Measurements from ENCODE around the gene EPHX1. TPM values are rescaled to one million over a fixed set of nuclear protein-coding genes. Genes with fewer than 3 reads are reported as not detected.

The EPHX1 gene
- total RNA-seq, 4 donors from 2014 or later: 56.9 to 114 (median 90.6) TPM

GRCh38 chr1:225840223-225840610, 30.3 kb downstream of the EPHX1 start:
- in situ Hi-C loops (cut with MboI; ENCODE audit: low pct_ligation_motif_present in 1 of 4, low pct_unique_long_range_greater_than_20kb in 1 of 4, low sequenced_read_pairs in 3 of 4): no loop called here
- H3K27me3 ChIP-seq: no peaks in the 10 kb centered on the region
- H3K36me3 ChIP-seq: peaks cover 0 to 4% (median 0%) of the 10 kb centered on the region in 4 donors
- H3K4me3 ChIP-seq: no peak overlapping the region
- H3K27ac ChIP-seq: no peak overlapping the region
- intact Hi-C loops (cut with DNase I; ENCODE audit: low total_unique reads): loop anchor here (10.0 kb wide), 1 partner anchor 65 kb away; the partner anchor contains the start of gene SRP9
- H3K9me3 ChIP-seq: no peaks in the 10 kb centered on the region
- WGBS, 2 donors (ENCODE audit: low coverage in 1 of 2): 80 to 100% methylated on average over 1 of the region's 1 CpG
- DNase-seq: no peak
- H3K4me1 ChIP-seq: peaks cover 0 to 5% (median 0%) of the 10 kb centered on the region in 4 donors
- TF ChIP-seq POLR2AphosphoS5 (IDR thresholded peaks at IDR 0.05): no peak
- no peak for TF ChIP-seq EP300 (IDR thresholded peaks at IDR 0.05; ENCODE audit: low read depth)
- TF ChIP-seq POLR2A (IDR thresholded peaks at IDR 0.05): no peak
- no peak for TF ChIP-seq CTCF (IDR thresholded peaks at IDR 0.05)

- Histone ChIP-seq H3K9me3 (no peaks in the 10 kb centered on the region), H3K27ac (no peak overlapping the region), H3K36me3 (peaks cover 0 to 4% (median 0%) of the 10 kb centered on the region in 4 donors), H3K4me3 (no peak overlapping the region), H3K4me1 (peaks cover 0 to 2% (median 0%) of the 10 kb centered on the region in 4 donors), H3K27me3 (no peaks in the 10 kb centered on the region)
- TF ChIP-seq POLR2AphosphoS5 (IDR thresholded peaks at IDR 0.05): no peak
- TF ChIP-seq POLR2A (IDR thresholded peaks at IDR 0.05): no peak
- no peak for TF ChIP-seq EP300 (IDR thresholded peaks at IDR 0.05; ENCODE audit: low read depth)
- no peak for TF ChIP-seq CTCF (IDR thresholded peaks at IDR 0.05)
- no peak for DNase-seq
- WGBS, 2 donors (ENCODE audit: low coverage in 1 of 2): 63 to 78% methylated on average over 2 to 4 of the region's 4 CpGs
- in situ Hi-C loops (cut with MboI; ENCODE audit: low pct_ligation_motif_present in 1 of 4, low pct_unique_long_range_greater_than_20kb in 1 of 4, low sequenced_read_pairs in 3 of 4): no loop called here
- intact Hi-C loops (cut with DNase I; ENCODE audit: low total_unique reads): loop anchor here (10.0 kb wide), 1 partner anchor 66 kb away; the partner anchor contains the start of gene SRP9
These were observed 30.8 kb downstream of the EPHX1 start for GRCh38 chr1:225840713-225841112.

GRCh38 chr1:225842074-225842473, 32.1 kb downstream of the EPHX1 start:
- no peaks in the 10 kb centered on the region for H3K27me3 ChIP-seq
- DNase-seq: no peak
- H3K4me3 ChIP-seq: no peak overlapping the region
- WGBS, 2 donors (ENCODE audit: low coverage in 1 of 2): 72 to 100% methylated on average over 1 to 12 of the region's 12 CpGs
- no peak overlapping the region for H3K27ac ChIP-seq
- H3K36me3 ChIP-seq: peaks cover 0 to 7% (median 2%) of the 10 kb centered on the region in 4 donors
- in situ Hi-C loops (cut with MboI; ENCODE audit: low pct_ligation_motif_present in 1 of 4, low pct_unique_long_range_greater_than_20kb in 1 of 4, low sequenced_read_pairs in 3 of 4) (no loop called here), intact Hi-C loops (cut with DNase I; ENCODE audit: low total_unique reads) (loop anchor here (10.0 kb wide), 1 partner anchor 67 kb away; the partner anchor contains the start of gene SRP9)
- H3K9me3 ChIP-seq: no peaks in the 10 kb centered on the region
- peaks cover 0 to 2% (median under 1%) of the 10 kb centered on the region in 4 donors for H3K4me1 ChIP-seq
- TF ChIP-seq POLR2AphosphoS5 (IDR thresholded peaks at IDR 0.05) (peak in 1 of 3 donors; percentile 38), CTCF (IDR thresholded peaks at IDR 0.05) (no peak)

- intact Hi-C loops (cut with DNase I; ENCODE audit: low total_unique reads): loop anchor here (10.0 kb wide), 1 partner anchor 68 kb away; the partner anchor contains the start of gene SRP9
- H3K4me1 ChIP-seq: peaks cover 0 to 10% (median 8%) of the 10 kb centered on the region in 4 donors
These were observed 33.0 kb downstream of the EPHX1 start for GRCh38 chr1:225842788-225843425.

More at GRCh38 chr1:225842788-225843425, 33.0 kb downstream of the EPHX1 start:
- no peak for DNase-seq
- Histone ChIP-seq H3K9me3 (no peaks in the 10 kb centered on the region), H3K27me3 (no peaks in the 10 kb centered on the region), H3K36me3 (peaks cover 0 to 7% (median 2%) of the 10 kb centered on the region in 4 donors), H3K27ac (no peak overlapping the region), H3K4me3 (no peak overlapping the region)
- in situ Hi-C loops (cut with MboI; ENCODE audit: low pct_ligation_motif_present in 1 of 4, low pct_unique_long_range_greater_than_20kb in 1 of 4, low sequenced_read_pairs in 3 of 4): no loop called here
- TF ChIP-seq CTCF (IDR thresholded peaks at IDR 0.05): no peak
- TF ChIP-seq EP300 (IDR thresholded peaks at IDR 0.05; ENCODE audit: low read depth): no peak
- TF ChIP-seq POLR2AphosphoS5 (IDR thresholded peaks at IDR 0.05): no peak
- no peak for TF ChIP-seq POLR2A (IDR thresholded peaks at IDR 0.05)
- WGBS, 2 donors (ENCODE audit: low coverage in 1 of 2): 69 to 80% methylated on average over 3 to 6 of the region's 6 CpGs

Measured in transverse colon (tissue), 4 donors.